D721Med (cell line): ENCODE measurements around the gene OCLN.
A peak's percentile ranks its signal among the peaks of the same experiment; 100 is the strongest.
"Not testable (repeated sequence)": the region's sequence is repeated elsewhere in the genome, so short reads cannot be mapped to it uniquely, and the experiment has no call there.

ENCODE experiments used
- DNase-seq: peaks from one replicate; pipeline ENCODE4 v3.0.0; 2011; ENCODE audit warnings: low spot score; ENCODE audit not compliant: insufficient read length
- FAIRE-seq: peaks from 2 replicates; lab custom pipeline; 2011; peaks lifted over from hg19 to GRCh38; lab: Jason Lieb, UNC
- CTCF ChIP-seq: IDR thresholded peaks from 2 replicates; pipeline ENCODE4 v1.5.1; 2012; ENCODE audit warnings: mild to moderate bottlenecking, control low read depth; ENCODE audit not compliant: insufficient read depth; ENCODE audit errors: missing control alignments

OCLN gene

GRCh38 chr5:69542838-69543618 is 50.4 kb downstream of the OCLN start:
- not testable (repeated sequence) for FAIRE-seq, DNase-seq

DNA sequence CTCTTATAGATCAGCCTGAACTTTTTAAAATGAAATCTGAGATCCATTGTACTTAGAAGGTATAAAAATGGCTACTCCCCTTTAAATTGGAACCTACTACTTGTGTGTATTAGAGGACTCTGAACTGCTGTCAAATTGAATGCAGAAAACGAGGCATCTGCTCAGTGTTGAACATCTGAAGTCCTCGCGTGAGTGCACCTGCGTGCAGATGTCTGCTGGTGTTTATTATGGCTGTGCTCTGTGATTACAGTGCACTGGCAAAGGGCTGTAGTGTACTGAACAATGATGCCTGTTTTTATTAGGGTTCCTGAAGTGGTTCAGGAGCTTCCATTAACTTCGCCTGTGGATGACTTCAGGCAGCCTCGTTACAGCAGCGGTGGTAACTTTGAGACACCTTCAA is 52.0 kb downstream of the OCLN start:
- DNase-seq = not testable (repeated sequence)
- peak; percentile 64 for FAIRE-seq

DNA sequence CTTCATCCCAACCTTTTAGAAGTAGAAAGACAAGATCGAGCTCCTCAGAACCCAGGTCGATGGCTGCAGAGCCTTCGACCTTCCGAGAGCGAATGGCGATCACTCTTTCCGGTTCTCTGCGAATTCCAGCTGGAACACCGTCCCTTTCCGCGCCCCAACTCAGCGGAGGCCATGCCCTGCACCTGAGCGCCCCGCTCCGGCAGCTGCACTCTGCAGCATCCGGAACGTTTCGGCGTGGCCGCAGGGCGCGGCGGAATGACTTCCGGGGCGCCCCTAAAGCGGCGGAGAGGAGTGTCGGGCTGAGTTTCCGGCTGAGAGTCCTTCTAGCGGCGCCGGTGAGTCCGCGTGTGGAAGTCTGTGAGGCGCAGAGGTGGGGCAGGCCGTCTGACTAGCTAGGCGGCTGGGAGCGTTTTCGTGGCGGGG is 67.3 kb downstream of the OCLN start, which contains the start of gene GTF2H2C:
TSS of gene GTF2H2C (plus strand) at position 284 of the 423 bp plus-strand sequence. CDS start 4,942 bp downstream, outside the sequence.
- FAIRE-seq, DNase-seq: not testable (repeated sequence)
- peak; percentile 6 for TF ChIP-seq CTCF

GRCh38 chr5:69560587-69561431 is 68.2 kb downstream of the OCLN start:
- not testable (repeated sequence) for DNase-seq, FAIRE-seq

- FAIRE-seq, DNase-seq: not testable (repeated sequence)
Observed at GRCh38 chr5:69566172-69566571, 73.6 kb downstream of the OCLN start.

DNA sequence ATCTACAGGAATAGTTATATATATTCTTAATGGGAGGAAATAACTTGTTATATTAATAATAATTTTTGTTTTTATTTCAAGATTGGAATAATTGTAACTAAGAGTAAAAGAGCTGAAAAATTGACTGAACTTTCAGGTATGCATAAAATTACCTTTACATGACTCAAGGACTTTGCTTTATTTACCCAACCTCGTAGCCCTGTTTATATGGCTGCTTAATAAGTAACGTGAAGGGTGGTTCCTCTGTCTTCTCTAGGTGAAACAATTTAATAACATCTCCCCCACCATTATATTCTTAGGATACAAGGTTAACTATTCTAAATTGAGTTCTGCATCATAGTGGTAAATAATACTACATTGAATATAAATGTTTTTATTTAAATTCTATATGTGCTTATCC is 75.5 kb downstream of the OCLN start:
- not testable (repeated sequence) for DNase-seq, FAIRE-seq

- FAIRE-seq, DNase-seq: not testable (repeated sequence)
Observed at GRCh38 chr5:69583356-69583755, 90.8 kb downstream of the OCLN start.

- not testable (repeated sequence) for DNase-seq, FAIRE-seq
Observed at GRCh38 chr5:69596114-69596840, 103.7 kb downstream of the OCLN start.

DNA sequence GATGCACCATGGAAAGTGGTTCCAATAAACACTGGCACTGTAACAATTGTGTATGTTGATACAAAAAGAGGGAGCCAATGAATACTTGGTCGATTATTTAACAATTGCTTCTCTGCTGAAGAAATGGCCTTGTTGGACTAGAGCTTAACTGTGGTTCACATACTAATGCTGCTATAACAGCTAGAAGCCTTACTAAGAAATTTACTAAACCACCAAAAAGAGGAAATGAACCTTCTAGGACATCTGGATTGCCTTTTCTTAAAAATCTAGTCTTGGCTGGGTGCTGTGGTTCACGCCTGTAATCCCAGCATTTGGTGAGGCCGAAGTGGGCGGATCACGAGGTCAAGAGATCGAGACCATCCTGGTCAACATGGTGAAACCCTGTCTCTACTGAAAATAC is 109.4 kb downstream of the OCLN start:
- not testable (repeated sequence) for FAIRE-seq, DNase-seq

DNA sequence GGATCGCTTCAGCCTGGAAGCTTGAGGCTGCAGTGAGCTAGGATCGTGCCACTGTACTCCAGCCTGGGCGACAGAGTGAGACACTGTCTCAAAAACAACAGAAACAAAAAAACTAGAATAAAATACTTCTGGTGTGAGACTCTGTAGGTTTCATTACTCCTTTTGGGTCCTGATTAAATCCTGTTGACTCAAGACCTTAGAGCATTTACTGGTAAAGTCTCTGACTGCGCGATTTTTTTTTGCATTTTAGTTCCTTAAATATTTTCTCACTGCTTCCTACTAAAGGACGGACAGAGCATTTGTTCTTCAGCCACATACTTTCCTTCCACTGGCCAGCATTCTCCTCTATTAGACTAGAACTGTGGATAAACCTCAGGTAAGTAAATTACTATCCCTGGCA is 114.2 kb downstream of the OCLN start:
- not testable (repeated sequence) for FAIRE-seq, DNase-seq
